GM12891 (cell line): ENCODE measurements around the gene ANO10.

Experiments used
- DNase-seq: peaks from one replicate; pipeline ENCODE4 v3.0.0; 2011; ENCODE audit warnings: low spot score; ENCODE audit not compliant: insufficient read length
- FAIRE-seq: peaks from 2 replicates; lab custom pipeline; 2011; peaks lifted over from hg19 to GRCh38; lab: Jason Lieb, UNC
- PAX5 ChIP-seq: IDR thresholded peaks from 2 replicates; pipeline ENCODE4 v1.6.1; 2011; ENCODE audit warnings: low read length, moderate library complexity, mild to moderate bottlenecking; ENCODE audit not compliant: insufficient read depth, severe bottlenecking
- POLR2A ChIP-seq: IDR thresholded peaks from 2 replicates; pipeline ENCODE4 v1.6.1; 2011; ENCODE audit warnings: low read depth, low read length, control low read depth
- POLR2AphosphoS5 ChIP-seq: IDR thresholded peaks from 2 replicates; pipeline ENCODE4 v1.6.1; 2011; ENCODE audit warnings: low read depth, low read length, control low read depth
- POU2F2 ChIP-seq: IDR thresholded peaks from 2 replicates; pipeline ENCODE4 v1.6.1; 2011; ENCODE audit warnings: low read depth, mild to moderate bottlenecking, control low read depth, low read length, moderate library complexity
- SPI1 ChIP-seq: IDR thresholded peaks from 2 replicates; pipeline ENCODE4 v1.6.1; 2011; ENCODE audit warnings: low read depth, low read length, control low read depth
- TAF1 ChIP-seq: IDR thresholded peaks from 2 replicates; pipeline ENCODE4 v1.6.1; 2011; ENCODE audit warnings: low read depth, low read length, control low read depth

The ANO10 gene

DNA sequence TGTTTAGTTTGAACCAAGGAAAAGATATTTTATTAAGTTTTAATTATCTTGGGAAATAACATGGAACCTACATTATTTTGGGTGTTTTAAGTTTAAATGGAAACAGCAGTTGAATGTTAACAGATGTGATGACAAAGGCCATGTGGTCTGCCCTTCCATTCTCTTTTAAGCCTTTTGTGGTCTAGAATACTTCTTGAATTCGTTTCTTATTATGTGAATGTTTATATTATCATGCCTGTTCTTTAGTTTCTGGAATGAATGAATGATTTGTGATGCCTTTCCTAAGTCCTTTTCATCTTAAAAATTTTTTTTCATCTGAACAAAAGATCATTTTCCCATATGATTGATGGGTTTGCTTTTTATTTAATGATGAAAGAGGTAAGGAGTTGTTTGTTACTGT is 290.8 kb downstream of the ANO10 start:
- FAIRE-seq: no peak
- TF ChIP-seq TAF1 (no peak), POLR2AphosphoS5 (no peak), SPI1 (no peak), POU2F2 (no peak), POLR2A (no peak), PAX5 (no peak)
- no peak for DNase-seq

- TF ChIP-seq PAX5: no peak
- no peak for TF ChIP-seq POU2F2
- no peak for TF ChIP-seq POLR2AphosphoS5
- no peak for TF ChIP-seq POLR2A
- TF ChIP-seq TAF1: no peak
- TF ChIP-seq SPI1: no peak
- FAIRE-seq (no peak), DNase-seq (no peak)
Measured at GRCh38 chr3:43328653-43329052, 293.2 kb downstream of the ANO10 start.

DNA sequence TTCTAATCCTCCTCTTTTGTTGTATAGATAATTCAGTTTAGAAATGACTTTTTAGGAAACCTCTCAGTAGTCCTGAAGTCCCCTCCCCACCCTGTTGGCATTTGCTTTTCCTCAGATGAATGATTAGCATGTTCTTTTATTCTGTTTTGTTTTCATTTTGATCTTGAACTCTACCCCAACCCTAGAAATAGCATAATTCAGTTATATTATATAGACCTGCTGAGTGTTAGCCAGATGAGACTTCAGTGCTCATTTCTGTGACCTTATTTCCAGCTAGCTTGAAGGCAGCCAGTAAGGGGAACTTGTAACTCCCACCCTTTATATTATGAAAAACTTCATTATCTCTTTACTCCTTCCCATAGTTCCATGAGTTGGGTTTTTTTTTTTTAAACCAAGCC is 294.2 kb downstream of the ANO10 start:
- DNase-seq (no peak), FAIRE-seq (no peak)
- no peak for TF ChIP-seq POLR2AphosphoS5
- TF ChIP-seq POU2F2: no peak
- TF ChIP-seq SPI1: no peak
- no peak for TF ChIP-seq POLR2A
- no peak for TF ChIP-seq TAF1
- no peak for TF ChIP-seq PAX5

DNA sequence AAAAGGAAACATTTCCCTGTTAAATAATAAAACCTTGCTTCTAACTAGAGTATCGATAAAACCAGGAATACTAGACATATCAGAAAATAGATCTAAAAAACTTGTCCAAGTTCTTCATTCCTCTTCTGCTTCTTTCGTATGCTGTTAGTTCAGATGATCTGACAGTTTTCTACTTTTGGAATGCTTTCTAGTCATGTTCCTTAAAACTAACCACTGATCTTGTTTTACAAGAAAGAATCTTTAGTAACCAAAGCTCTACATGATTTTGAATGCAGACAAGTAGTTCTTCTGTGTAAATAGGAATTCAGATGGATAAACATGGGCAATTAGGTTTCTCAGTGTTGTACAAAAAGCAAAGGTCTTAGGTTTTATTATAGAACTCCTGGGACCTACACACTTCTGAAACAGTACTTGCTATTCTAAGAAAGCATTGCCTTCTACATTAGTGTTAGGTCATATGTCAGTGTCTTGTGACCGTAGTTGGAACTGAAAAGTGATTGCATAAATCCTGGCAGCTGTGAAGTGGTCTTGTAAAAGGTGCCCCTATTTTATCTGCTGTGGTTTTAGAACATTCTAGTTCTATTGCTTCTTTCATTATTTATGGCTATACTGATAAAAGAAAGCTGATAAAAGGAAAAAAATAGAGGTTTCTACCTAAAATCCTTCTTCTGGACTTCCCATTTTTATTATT is 294.8 kb downstream of the ANO10 start:
- no peak for DNase-seq
- TF ChIP-seq POLR2AphosphoS5 (no peak), POU2F2 (no peak), SPI1 (no peak), TAF1 (no peak), PAX5 (no peak), POLR2A (no peak)

DNA sequence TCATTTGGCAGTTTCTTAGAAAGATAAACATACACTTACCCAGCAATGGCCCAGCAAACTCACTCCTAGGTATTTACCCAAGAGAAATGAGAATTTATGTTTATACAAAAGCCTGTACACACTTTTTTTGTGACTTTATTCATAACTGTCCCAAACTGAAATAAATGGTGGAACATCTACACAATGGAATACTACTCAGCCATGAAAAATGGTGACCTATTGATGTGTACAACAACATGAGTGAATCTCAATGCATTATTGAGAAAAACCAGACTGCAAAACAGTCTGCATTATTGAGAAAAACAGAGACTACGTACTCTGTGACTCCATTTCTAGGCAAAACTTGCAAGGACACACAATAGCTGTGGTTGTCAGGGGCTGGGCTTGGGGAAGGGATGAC is 298.3 kb downstream of the ANO10 start:
- DNase-seq (no peak), FAIRE-seq (no peak)
- no peak for TF ChIP-seq TAF1
- no peak for TF ChIP-seq PAX5
- TF ChIP-seq POU2F2: no peak
- no peak for TF ChIP-seq POLR2A
- TF ChIP-seq POLR2AphosphoS5: no peak
- no peak for TF ChIP-seq SPI1

More for the DNA sequence above, 294.8 kb downstream of the ANO10 start:
- peak; percentile 78 for FAIRE-seq

GRCh38 chr3:43320288-43320687 is 301.5 kb downstream of the ANO10 start:
- DNase-seq: no peak
- no peak for FAIRE-seq
- TF ChIP-seq POU2F2 (no peak), POLR2AphosphoS5 (no peak), PAX5 (no peak), TAF1 (no peak), SPI1 (no peak), POLR2A (no peak)

DNA sequence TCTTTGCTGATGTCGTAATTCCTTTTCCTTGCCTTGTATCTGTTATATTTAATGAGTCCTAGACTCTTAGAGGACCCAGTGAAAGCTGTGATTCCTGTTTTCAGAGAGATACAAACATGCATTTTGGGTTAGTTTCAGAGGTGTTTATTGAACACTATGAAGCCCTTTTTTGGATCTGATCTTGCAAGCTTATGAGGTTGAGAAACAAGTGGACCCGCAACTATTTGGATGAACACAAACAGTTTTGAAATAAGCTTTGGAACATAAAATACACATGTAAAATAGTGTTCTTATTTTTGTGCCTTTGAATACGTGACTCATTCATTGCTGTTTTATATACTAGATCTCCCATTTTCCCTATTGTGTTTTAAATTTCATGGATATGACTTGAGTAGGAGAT is 302.0 kb downstream of the ANO10 start:
- DNase-seq (no peak), FAIRE-seq (no peak)
- TF ChIP-seq POLR2A (no peak), TAF1 (no peak), SPI1 (no peak), POU2F2 (no peak), POLR2AphosphoS5 (no peak), PAX5 (no peak)

GRCh38 chr3:43319376-43319775 is 302.4 kb downstream of the ANO10 start:
- TF ChIP-seq TAF1 (no peak), SPI1 (no peak), POU2F2 (no peak), POLR2AphosphoS5 (no peak), PAX5 (no peak), POLR2A (no peak)
- no peak for DNase-seq
- no peak for FAIRE-seq

- FAIRE-seq: no peak
- TF ChIP-seq TAF1 (no peak), POU2F2 (no peak), SPI1 (no peak), POLR2A (no peak), PAX5 (no peak), POLR2AphosphoS5 (no peak)
- DNase-seq: no peak
Measured at GRCh38 chr3:43317461-43318316, 304.1 kb downstream of the ANO10 start.
